Measurements from ENCODE around the gene CA6. TPM values are rescaled to one million over a fixed set of nuclear protein-coding genes. Genes with fewer than 3 reads are reported as not detected.

Gene CA6
- total RNA-seq, 1 experiment from 2014 or later: not detected

- H3T11ph ChIP-seq (ENCODE audit: low read length): no peak overlapping the region
- no peaks in the 10 kb centered on the region for H4K20me1 ChIP-seq (ENCODE audit: control insufficient read depth, insufficient read depth, insufficient read length)
- no peak overlapping the region for H2AFZ ChIP-seq (ENCODE audit: low read length)
- no peak for DNase-seq
- no peaks in the 10 kb centered on the region for H3K23me2 ChIP-seq (ENCODE audit: insufficient read length, low read depth, low read length, poor library complexity, severe bottlenecking)
- H2BK5ac ChIP-seq (ENCODE audit: insufficient read length, low read length): no peak overlapping the region
- no peak overlapping the region for H3K27ac Mint-ChIP-seq
- no peaks in the 10 kb centered on the region for H3K79me2 ChIP-seq (ENCODE audit: insufficient read depth, low read length)
- no peak overlapping the region for H3K56ac ChIP-seq (ENCODE audit: insufficient read length, low read depth, low read length)
- no peak overlapping the region for H3K18ac ChIP-seq (ENCODE audit: insufficient read length, low read depth, low read length)
- no peak overlapping the region for H2BK12ac ChIP-seq (ENCODE audit: insufficient read length, low read depth, low read length)
- no peak overlapping the region for H3K14ac ChIP-seq (ENCODE audit: insufficient read depth, low read length)
- H3K27ac ChIP-seq (ENCODE audit: insufficient read length, low read depth, low read length): no peak overlapping the region
- no peak overlapping the region for H3K4ac ChIP-seq (ENCODE audit: low read depth, low read length)
- no peak overlapping the region for H3K23ac ChIP-seq (ENCODE audit: insufficient read length, low read depth, low read length)
- TF ChIP-seq CTCF (conservative IDR thresholded peaks at IDR 0.05): no peak
- H3K9me3 Mint-ChIP-seq: no peaks in the 10 kb centered on the region; a peak in 2 of 5 replicates
- peaks cover 2% of the 10 kb centered on the region; the same call in 1 of the 2 replicates for H3K27me3 Mint-ChIP-seq (ENCODE audit: low read depth)
- H4K8ac ChIP-seq (replicated peaks; ENCODE audit: insufficient read length, low read depth, low read length): no peak overlapping the region
- H2BK20ac ChIP-seq (ENCODE audit: low read depth, low read length, poor library complexity, severe bottlenecking): no peak overlapping the region
- no peak overlapping the region for H2BK15ac ChIP-seq (ENCODE audit: low read depth, low read length)
- WGBS (ENCODE audit: extremely low coverage, insufficient read length, low lambda C conversion rate): no CpG with 5 or more reads among the region's 10 CpGs
- no peak overlapping the region for H3K9ac ChIP-seq (ENCODE audit: extremely low read depth, insufficient read length, low read length)
- H3K36me3 Mint-ChIP-seq (ENCODE audit: insufficient read depth in 1 of 3, low read depth in 3 of 3): no peaks in the 10 kb centered on the region; a peak in 1 of 7 replicates
- no peak overlapping the region for H3K4me2 ChIP-seq (ENCODE audit: insufficient read depth, insufficient read length, low read length)
- no peak overlapping the region for H2BK120ac ChIP-seq (ENCODE audit: low read depth, low read length, poor library complexity, severe bottlenecking)
- H2AK5ac ChIP-seq (ENCODE audit: insufficient read length, low read length): no peak overlapping the region
- H3K4me3 Mint-ChIP-seq: no peak overlapping the region
- no peaks in the 10 kb centered on the region for H3K79me1 ChIP-seq (ENCODE audit: insufficient read depth, low read depth, low read length, poor library complexity, severe bottlenecking)
- no peaks in the 10 kb centered on the region for H3K9me3 ChIP-seq (ENCODE audit: control insufficient read depth, low read depth, low read length)
- no peak overlapping the region for H4K5ac ChIP-seq (ENCODE audit: insufficient read length, low read depth, low read length)
- no peaks in the 10 kb centered on the region for H3K27me3 ChIP-seq (ENCODE audit: insufficient read depth, low read length)
- H3K4me1 ChIP-seq (ENCODE audit: insufficient read depth, low read length): no peaks in the 10 kb centered on the region
- no peak overlapping the region for H4K91ac ChIP-seq (ENCODE audit: insufficient read length, low read depth, low read length)
- H3K4me1 Mint-ChIP-seq: no peaks in the 10 kb centered on the region; a peak in 1 of 4 replicates
These were observed 41.1 kb downstream of the CA6 start for GRCh38 chr1:8986814-8987190.

Data from H9 (cell line).